Esophagus muscularis mucosa (tissue), 4 donors: ENCODE data around the gene MAP1LC3A. TPM values are rescaled to one million over a fixed set of nuclear protein-coding genes. Genes with fewer than 3 reads are reported as not detected.

Experiments
- DNase-seq: peaks from one replicate; pipeline ENCODE4 v3.0.0-alpha.2; 2017; ENCODE audit errors: extremely low spot score
- H3K27ac ChIP-seq, 4 donors: fragments of 200-600 bp; sonication (generic); replicated peaks in 1 of 4; 1 replicate in 3 of 4; 2 replicates in 1 of 4; pipeline ENCODE4 v1.5.1; 2016 to 2019; ENCODE audit warnings: mild to moderate bottlenecking in 1 of 4
- H3K27me3 ChIP-seq, 4 donors: fragments of 200-600 bp; sonication (generic); one replicate each; pipeline versions ENCODE4 v1.5.1 to v1.6.0; 2016 to 2019
- H3K36me3 ChIP-seq, 4 donors: fragments of 200-600 bp; sonication (generic); one replicate each; pipeline ENCODE4 v1.5.1; 2016 to 2019
- H3K4me1 ChIP-seq, 4 donors: fragments of 200-600 bp; sonication (generic); one replicate each; pipeline ENCODE4 v1.5.1; 2016 to 2019
- H3K4me3 ChIP-seq, 4 donors: fragments of 200-600 bp; sonication (generic); 1 replicate in 2 of 4; 2 replicates in 2 of 4; pipeline ENCODE4 v1.5.1; 2016 to 2019; ENCODE audit warnings: mild to moderate bottlenecking in 4 of 4, moderate library complexity in 1 of 4
- H3K9me3 ChIP-seq, 4 donors: fragments of 200-600 bp; sonication (generic); 1 replicate in 3 of 4; 2 replicates in 1 of 4; pipeline ENCODE4 v1.5.1; 2016 to 2019
- EP300 ChIP-seq: sonication (generic); formaldehyde crosslinking; IDR thresholded peaks from one replicate; pipeline ENCODE4 v1.6.1; 2017; ENCODE audit warnings: antibody characterized with exemption
- POLR2A ChIP-seq: fragments of 450-650 bp; IDR thresholded peaks from one replicate; pipeline ENCODE4 v1.6.1; 2017; ENCODE audit warnings: antibody characterized with exemption, moderate library complexity, mild to moderate bottlenecking, low read depth
- POLR2AphosphoS5 ChIP-seq, 2 donors: sonication (generic); formaldehyde crosslinking; IDR thresholded peaks; one replicate each; pipeline ENCODE4 v1.6.1; 2017; ENCODE audit warnings: antibody characterized with exemption in 2 of 2
- WGBS: methylation state at CpG from one replicate; pipeline ENCODE4 v1.1.5; 2018; 5-methylcytosine and 5-hydroxymethylcytosine counted together
- intact Hi-C: fragments of 100-400 bp; cut with DNase I; formaldehyde crosslinking; loops from one replicate; pipeline ENCODE4 v1.15.1; 2023
- total RNA-seq, 4 donors: library from RNA; depleted of rRNA; stranded (reverse); fragments of >200 nt; gene quantifications; one replicate each; pipeline versions ENCODE4 v1.1.0 to v1.2.1, GENCODE V29; 2016
- TF ChIP-seq, protein P1 (sequence below), 3 experiments: fragments of 200-600 bp in 2 of 3; fragments of 450-650 bp in 1 of 3; sonication (generic) in 2 of 3; IDR thresholded peaks; one replicate each; pipeline ENCODE4 v1.5.1; 2017 to 2019; ENCODE audit warnings: antibody characterized with exemption in 3 of 3, mild to moderate bottlenecking in 2 of 3, moderate library complexity in 1 of 3

MAP1LC3A gene
- total RNA-seq, 4 donors from 2014 or later = 83.9 to 152 (median 111) TPM

DNA sequence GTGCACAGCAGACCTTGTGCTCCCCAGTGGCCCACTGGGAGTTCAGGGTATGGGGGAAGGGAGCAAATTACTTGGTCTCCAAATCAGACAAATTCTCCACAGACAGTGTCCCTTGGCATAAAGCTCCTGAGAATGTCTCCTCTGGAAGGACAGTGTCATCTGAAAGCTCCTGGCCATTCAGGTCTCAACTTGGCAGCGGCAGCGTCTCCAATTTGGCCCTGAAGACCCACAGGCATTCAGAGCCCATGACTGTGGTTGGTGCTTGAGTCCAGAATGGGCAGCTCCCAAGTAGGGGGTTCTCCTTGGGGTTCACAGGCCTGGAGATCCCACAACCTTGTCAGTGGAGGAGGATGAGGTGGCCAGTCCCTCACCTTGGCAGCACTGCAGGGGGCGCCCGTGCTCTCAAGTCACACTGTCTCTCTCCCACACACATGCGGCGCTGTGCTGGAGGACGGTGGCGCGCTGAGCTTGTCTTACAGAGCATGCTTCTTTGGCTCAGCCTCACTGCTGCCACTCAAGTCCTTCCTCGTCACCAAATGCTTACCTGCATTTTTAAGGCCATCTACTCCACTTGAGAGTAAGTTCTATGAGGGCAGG lies 21.6 kb upstream of the MAP1LC3A start:
- Histone ChIP-seq H3K4me1 (peaks cover 3 to 10% (median 7%) of the 10 kb centered on the region in 4 donors), H3K4me3 (no peak overlapping the region), H3K27ac (no peak overlapping the region), H3K36me3 (peaks cover 54 to 99% (median 91%) of the 10 kb centered on the region in 4 donors), H3K9me3 (no peaks in the 10 kb centered on the region), H3K27me3 (no peaks in the 10 kb centered on the region)
- WGBS = 100% methylated on average over 2 of the region's 10 CpGs
- no peak for DNase-seq
- TF ChIP-seq POLR2AphosphoS5 (IDR thresholded peaks at IDR 0.05) = no peak
- TF ChIP-seq, protein P1, sequence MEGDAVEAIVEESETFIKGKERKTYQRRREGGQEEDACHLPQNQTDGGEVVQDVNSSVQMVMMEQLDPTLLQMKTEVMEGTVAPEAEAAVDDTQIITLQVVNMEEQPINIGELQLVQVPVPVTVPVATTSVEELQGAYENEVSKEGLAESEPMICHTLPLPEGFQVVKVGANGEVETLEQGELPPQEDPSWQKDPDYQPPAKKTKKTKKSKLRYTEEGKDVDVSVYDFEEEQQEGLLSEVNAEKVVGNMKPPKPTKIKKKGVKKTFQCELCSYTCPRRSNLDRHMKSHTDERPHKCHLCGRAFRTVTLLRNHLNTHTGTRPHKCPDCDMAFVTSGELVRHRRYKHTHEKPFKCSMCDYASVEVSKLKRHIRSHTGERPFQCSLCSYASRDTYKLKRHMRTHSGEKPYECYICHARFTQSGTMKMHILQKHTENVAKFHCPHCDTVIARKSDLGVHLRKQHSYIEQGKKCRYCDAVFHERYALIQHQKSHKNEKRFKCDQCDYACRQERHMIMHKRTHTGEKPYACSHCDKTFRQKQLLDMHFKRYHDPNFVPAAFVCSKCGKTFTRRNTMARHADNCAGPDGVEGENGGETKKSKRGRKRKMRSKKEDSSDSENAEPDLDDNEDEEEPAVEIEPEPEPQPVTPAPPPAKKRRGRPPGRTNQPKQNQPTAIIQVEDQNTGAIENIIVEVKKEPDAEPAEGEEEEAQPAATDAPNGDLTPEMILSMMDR (IDR thresholded peaks at IDR 0.05) = peak in 2 of 3 experiments; percentile 17 to 46
- intact Hi-C loops = no loop called here

DNA sequence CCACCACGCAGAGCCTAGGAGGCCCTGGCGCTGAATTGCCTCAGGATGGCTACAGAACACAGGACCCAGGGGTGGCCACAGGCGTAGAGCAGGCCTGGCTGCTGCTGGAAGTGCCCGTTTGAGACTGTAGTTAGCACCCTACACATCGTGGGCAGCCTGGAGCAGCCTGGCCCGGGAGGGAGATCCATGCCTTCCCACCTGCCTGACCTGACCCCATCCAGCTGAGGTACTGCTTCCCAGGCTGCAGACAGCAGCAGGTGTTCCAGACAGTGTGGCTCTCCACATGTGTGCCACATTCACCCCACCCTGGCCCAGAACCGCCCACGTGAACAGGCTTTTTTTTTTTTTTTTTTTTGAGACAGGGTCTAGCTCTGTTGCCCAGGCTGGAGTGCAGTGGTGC lies 20.9 kb upstream of the MAP1LC3A start:
- Histone ChIP-seq H3K4me1 (peaks cover 0 to 7% (median 4%) of the 10 kb centered on the region in 4 donors), H3K9me3 (no peaks in the 10 kb centered on the region), H3K27ac (no peak overlapping the region), H3K4me3 (no peak overlapping the region), H3K36me3 (peaks cover 57 to 99% (median 92%) of the 10 kb centered on the region in 4 donors), H3K27me3 (no peaks in the 10 kb centered on the region)
- 79% methylated on average over 7 of the region's 8 CpGs for WGBS
- TF ChIP-seq POLR2AphosphoS5 (IDR thresholded peaks at IDR 0.05) (no peak), EP300 (no peak), POLR2A (no peak)
- TF ChIP-seq, protein P1 (IDR thresholded peaks at IDR 0.05) = no peak
- intact Hi-C loops = no loop called here
- DNase-seq = no peak

DNA sequence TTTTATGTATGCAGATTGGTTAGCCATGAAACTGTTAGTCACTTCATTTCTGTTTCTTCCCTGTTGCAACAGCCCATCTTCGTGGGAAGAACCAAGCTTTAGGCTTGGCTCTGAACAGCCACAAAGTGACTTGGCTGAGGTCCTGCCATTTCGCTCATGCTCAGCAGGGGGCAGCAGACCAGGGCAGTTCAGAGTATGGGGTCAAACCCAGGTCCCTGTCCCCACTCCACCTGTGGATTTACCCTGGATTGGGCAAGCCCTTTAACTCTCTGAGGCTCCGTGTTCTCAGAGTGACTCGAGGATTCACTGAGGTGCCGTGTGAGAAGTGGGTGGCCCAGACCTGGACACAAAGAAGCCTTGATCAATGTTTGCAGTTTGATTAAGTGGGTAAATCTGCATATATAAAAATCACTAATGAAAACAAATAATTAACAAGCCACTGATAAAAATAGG lies 19.8 kb upstream of the MAP1LC3A start:
- H3K4me1 ChIP-seq = peaks cover 0 to 7% (median 4%) of the 10 kb centered on the region in 4 donors
- H3K27ac ChIP-seq = peak overlapping the region in 1 of 4 donors; percentile 14
- no peaks in the 10 kb centered on the region for H3K9me3 ChIP-seq
- no peak for DNase-seq
- intact Hi-C loops = no loop called here
- TF ChIP-seq POLR2AphosphoS5 (IDR thresholded peaks at IDR 0.05) (peak; percentile 21 to 37), POLR2A (no peak)
- TF ChIP-seq, protein P1 (IDR thresholded peaks at IDR 0.05) = peak; percentile 61 to 81 (median 63)
- WGBS = 54% methylated on average over 5 of the region's 5 CpGs
- H3K4me3 ChIP-seq = no peak overlapping the region
- H3K27me3 ChIP-seq = no peaks in the 10 kb centered on the region
- H3K36me3 ChIP-seq = peaks cover 57 to 92% (median 83%) of the 10 kb centered on the region in 4 donors

DNA sequence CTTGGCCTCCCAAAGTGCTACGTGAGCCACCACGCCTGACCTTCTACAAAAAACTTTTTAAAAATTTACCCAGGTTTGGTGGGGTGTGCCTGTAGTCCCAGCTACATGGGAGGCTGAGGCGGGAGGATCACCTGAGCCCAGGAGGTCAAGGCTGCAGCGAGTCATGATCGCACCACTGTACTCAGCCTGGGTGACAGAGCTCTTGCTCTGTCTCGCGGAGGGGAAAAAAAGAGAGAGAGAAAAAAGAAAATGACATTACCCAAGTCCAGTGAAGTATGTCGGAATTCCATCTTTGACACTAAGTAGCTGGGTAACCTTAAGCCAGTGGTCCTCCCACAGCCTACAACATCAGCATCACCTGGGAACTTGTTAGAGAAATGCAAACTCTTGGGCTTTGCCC lies 18.8 kb upstream of the MAP1LC3A start:
- H3K27ac ChIP-seq = no peak overlapping the region
- WGBS = 91% methylated on average over 8 of the region's 8 CpGs
- H3K4me1 ChIP-seq = peaks cover 0 to 15% (median 9%) of the 10 kb centered on the region in 4 donors
- H3K9me3 ChIP-seq = no peaks in the 10 kb centered on the region
- intact Hi-C loops = no loop called here
- H3K27me3 ChIP-seq = no peaks in the 10 kb centered on the region
- TF ChIP-seq POLR2A (no peak), POLR2AphosphoS5 (IDR thresholded peaks at IDR 0.05) (no peak), EP300 (no peak)
- TF ChIP-seq, protein P1 (IDR thresholded peaks at IDR 0.05) = no peak
- H3K4me3 ChIP-seq = no peak overlapping the region
- DNase-seq = no peak
- H3K36me3 ChIP-seq = peaks cover 50 to 84% (median 72%) of the 10 kb centered on the region in 4 donors
